ENCODE results near the gene MOB3B.

Gene MOB3B

GRCh38 chr9:27529316-27530278, at the start of gene MOB3B:
Gene MOB3B (minus strand): TSS chr9:27529814. CDS start chr9:27455550, 74,264 bp downstream.
- DNase-seq, result peak; percentile 71

- peak; percentile 99 for DNase-seq
Observed at GRCh38 chr9:27573634-27574590, 44.3 kb upstream of the MOB3B start.

- peak; percentile 93 for DNase-seq
Observed at GRCh38 chr9:27572918-27573633, 43.5 kb upstream of the MOB3B start, which contains the start of gene C9orf72. Gene C9orf72 (minus strand): TSS chr9:27573481. CDS start chr9:27567120, 6,361 bp downstream.

GRCh38 chr9:27572566-27572917, 42.9 kb upstream of the MOB3B start:
- DNase-seq, result peak; percentile 75

- no peak for DNase-seq
Observed at GRCh38 chr9:27572061-27572460, 42.4 kb upstream of the MOB3B start.

GRCh38 chr9:27571011-27571410, 41.4 kb upstream of the MOB3B start:
- DNase-seq, result no peak

GRCh38 chr9:27569406-27569805, 39.8 kb upstream of the MOB3B start:
- DNase-seq, result no peak

GRCh38 chr9:27566118-27566517, 36.5 kb upstream of the MOB3B start:
- DNase-seq, result no peak

- DNase-seq, result no peak
Observed at GRCh38 chr9:27565696-27566095, 36.1 kb upstream of the MOB3B start.

GRCh38 chr9:27564670-27565069, 35.1 kb upstream of the MOB3B start:
- no peak for DNase-seq

GRCh38 chr9:27563738-27564430, 34.3 kb upstream of the MOB3B start:
- no peak for DNase-seq

- DNase-seq, result no peak
Observed at GRCh38 chr9:27561685-27562084, 32.1 kb upstream of the MOB3B start.

GRCh38 chr9:27560457-27560856, 30.8 kb upstream of the MOB3B start:
- DNase-seq, result no peak

GRCh38 chr9:27558307-27558706, 28.7 kb upstream of the MOB3B start:
- DNase-seq, result no peak

GRCh38 chr9:27556470-27556869, 26.9 kb upstream of the MOB3B start:
- DNase-seq, result no peak

GRCh38 chr9:27554712-27555111, 25.1 kb upstream of the MOB3B start:
- no peak for DNase-seq

- DNase-seq, result no peak
Observed at GRCh38 chr9:27549196-27549755, 19.7 kb upstream of the MOB3B start.

GRCh38 chr9:27548055-27548741, 18.6 kb upstream of the MOB3B start:
- DNase-seq, result no peak

GRCh38 chr9:27545471-27545870, 15.9 kb upstream of the MOB3B start:
- DNase-seq, result no peak

- DNase-seq, result no peak
Observed at GRCh38 chr9:27542508-27542907, 12.9 kb upstream of the MOB3B start.

- DNase-seq, result no peak
Observed at GRCh38 chr9:27541740-27542139, 12.1 kb upstream of the MOB3B start.

Measured in CD4-positive, alpha-beta T cell treated with Interleukin-21 for 1 hour (primary cell).